ENCODE measurements around the gene FAM210A.

DNA sequence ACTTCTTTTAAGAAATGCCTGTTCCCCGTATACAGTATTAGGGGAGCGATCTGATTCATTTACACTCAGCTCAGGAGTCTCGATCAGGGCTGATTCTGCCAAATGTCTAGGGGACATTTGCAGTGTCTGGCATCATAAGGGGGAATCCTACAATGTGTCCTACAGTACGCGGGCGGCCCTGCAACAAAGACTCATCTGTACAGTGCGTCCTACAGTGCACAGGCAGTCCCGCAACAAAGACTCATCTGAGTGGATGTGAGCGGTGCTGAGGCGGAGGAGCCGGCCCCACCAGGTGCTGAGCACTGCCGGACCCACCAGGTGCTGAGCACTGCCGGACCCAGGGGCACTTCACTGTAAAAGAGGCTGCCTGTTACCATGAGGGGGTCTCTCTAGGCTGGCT is 102.5 kb downstream of the FAM210A start:
- TF ChIP-seq CTCF (IDR thresholded peaks at IDR 0.05; ENCODE audit: low read depth, low read length) (no peak), EZH2phosphoT487 (IDR thresholded peaks at IDR 0.05; ENCODE audit: low read depth) (no peak)

All from OCI-LY3 (cell line).